HG02943 (cell line): ENCODE measurements around the gene CFAP299.
"Not testable (repeated sequence)": the region's sequence is repeated elsewhere in the genome, so short reads cannot be mapped to it uniquely, and the experiment has no call there.

Source experiments
- ATAC-seq: cut with Tn5 transposase; IDR thresholded peaks from one replicate; pipeline ENCODE4 v1.9.1; 2021; ENCODE audit warnings: mild to moderate bottlenecking, low read depth, moderate library complexity; ENCODE audit not compliant: unreplicated experiment

CFAP299 gene

GRCh38 chr4:80439294-80440061, 103.9 kb downstream of the CFAP299 start:
- ATAC-seq: not testable (repeated sequence)

- no peak for ATAC-seq
Measured at GRCh38 chr4:80446248-80446647, 110.7 kb downstream of the CFAP299 start.

GRCh38 chr4:80446664-80447063, 111.1 kb downstream of the CFAP299 start:
- no peak for ATAC-seq

GRCh38 chr4:80447493-80447892, 112.0 kb downstream of the CFAP299 start:
- ATAC-seq: no peak

- ATAC-seq: no peak
Measured at GRCh38 chr4:80448056-80448455, 112.5 kb downstream of the CFAP299 start.

GRCh38 chr4:80452055-80452454, 116.5 kb downstream of the CFAP299 start:
- ATAC-seq: no peak

- no peak for ATAC-seq
Measured at GRCh38 chr4:80452768-80453167, 117.2 kb downstream of the CFAP299 start.

- ATAC-seq: no peak
Measured at GRCh38 chr4:80454040-80454439, 118.5 kb downstream of the CFAP299 start.

GRCh38 chr4:80454556-80454955, 119.0 kb downstream of the CFAP299 start:
- no peak for ATAC-seq

GRCh38 chr4:80459918-80460473, 124.5 kb downstream of the CFAP299 start:
- ATAC-seq: no peak

- no peak for ATAC-seq
Measured at GRCh38 chr4:80461412-80461811, 125.9 kb downstream of the CFAP299 start.

GRCh38 chr4:80462621-80463091, 127.1 kb downstream of the CFAP299 start:
- peak; percentile 78 for ATAC-seq

- no peak for ATAC-seq
Measured at GRCh38 chr4:80463509-80463908, 128.0 kb downstream of the CFAP299 start.

GRCh38 chr4:80465238-80465637, 129.7 kb downstream of the CFAP299 start:
- ATAC-seq: no peak

GRCh38 chr4:80465736-80466135, 130.2 kb downstream of the CFAP299 start:
- ATAC-seq: no peak

- ATAC-seq: no peak
Measured at GRCh38 chr4:80466618-80467017, 131.1 kb downstream of the CFAP299 start.

GRCh38 chr4:80471756-80472155, 136.2 kb downstream of the CFAP299 start:
- no peak for ATAC-seq

- ATAC-seq: no peak
Measured at GRCh38 chr4:80475236-80475635, 139.7 kb downstream of the CFAP299 start.

GRCh38 chr4:80475798-80476197, 140.3 kb downstream of the CFAP299 start:
- ATAC-seq: no peak

- no peak for ATAC-seq
Measured at GRCh38 chr4:80484712-80485111, 149.2 kb downstream of the CFAP299 start.

GRCh38 chr4:80486603-80487002, 151.1 kb downstream of the CFAP299 start:
- ATAC-seq: no peak

- ATAC-seq: peak; percentile 57
Measured at GRCh38 chr4:80489798-80490197, 154.3 kb downstream of the CFAP299 start.
